Bronchial epithelial cell (primary cell): ENCODE measurements around the gene TCF7L2. TPM values are rescaled to one million over a fixed set of nuclear protein-coding genes. Genes with fewer than 3 reads are reported as not detected.

ENCODE experiments used
- DNase-seq: peaks from one replicate; pipeline ENCODE4 v3.0.0-alpha.2; 2010; ENCODE audit warnings: low read depth
- FAIRE-seq: peaks from 2 replicates; lab custom pipeline; 2011; peaks lifted over from hg19 to GRCh38; lab: Jason Lieb, UNC
- H3K27me3 ChIP-seq: 2 replicates; pipeline ENCODE4 v1.5.1; 2011; ENCODE audit warnings: low read length; ENCODE audit not compliant: control insufficient read depth, insufficient read depth
- H3K36me3 ChIP-seq: 2 replicates; pipeline ENCODE4 v1.5.1; 2011; ENCODE audit warnings: low read length; ENCODE audit not compliant: control insufficient read depth, insufficient read depth
- H3K4me3 ChIP-seq: 2 replicates; pipeline ENCODE4 v1.5.1; 2011; ENCODE audit warnings: mild to moderate bottlenecking, low read depth, low read length, control low read depth
- CTCF ChIP-seq: IDR thresholded peaks from 2 replicates; pipeline ENCODE4 v1.5.1; 2011; ENCODE audit warnings: mild to moderate bottlenecking, moderate library complexity, low read length, control low read depth, inconsistent platforms; ENCODE audit not compliant: insufficient read depth, severe bottlenecking
- total RNA-seq: library from RNA; depleted of rRNA; stranded (reverse); fragments of >200 nt; gene quantifications from 2 replicates; pipeline ENCODE4 v1.2.1, GENCODE V29; 2014

Gene TCF7L2
- total RNA-seq, 1 donor from 2014 or later: 1.1 TPM

- DNase-seq (no peak), FAIRE-seq (no peak)
- TF ChIP-seq CTCF: no peak
- Histone ChIP-seq H3K4me3 (no peak overlapping the region), H3K27me3 (no peaks in the 10 kb centered on the region), H3K36me3 (peaks cover 2% of the 10 kb centered on the region)
Measured at GRCh38 chr10:112973046-112973445, 23.0 kb downstream of the TCF7L2 start.

- peaks cover 2% of the 10 kb centered on the region for H3K36me3 ChIP-seq
Measured at GRCh38 chr10:112973805-112974204, 23.8 kb downstream of the TCF7L2 start.

GRCh38 chr10:112977426-112977898 lies 27.4 kb downstream of the TCF7L2 start:
- no peak overlapping the region for H3K4me3 ChIP-seq
- DNase-seq (no peak), FAIRE-seq (peak; percentile 77)
- TF ChIP-seq CTCF: no peak
- H3K27me3 ChIP-seq: no peaks in the 10 kb centered on the region
- H3K36me3 ChIP-seq: peaks cover under 1% of the 10 kb centered on the region

More at GRCh38 chr10:112973805-112974204, 23.8 kb downstream of the TCF7L2 start:
- Histone ChIP-seq H3K27me3 (no peaks in the 10 kb centered on the region), H3K4me3 (no peak overlapping the region)
- TF ChIP-seq CTCF: no peak
- no peak for FAIRE-seq
- DNase-seq: no peak

GRCh38 chr10:112979927-112980326 lies 29.9 kb downstream of the TCF7L2 start:
- no peak for FAIRE-seq

GRCh38 chr10:112980937-112981336 lies 30.9 kb downstream of the TCF7L2 start:
- H3K36me3 ChIP-seq: peaks cover 2% of the 10 kb centered on the region
- no peak for TF ChIP-seq CTCF
- H3K27me3 ChIP-seq: no peaks in the 10 kb centered on the region
- DNase-seq: no peak
- no peak for FAIRE-seq
- no peak overlapping the region for H3K4me3 ChIP-seq

More at GRCh38 chr10:112979927-112980326, 29.9 kb downstream of the TCF7L2 start:
- DNase-seq: no peak
- Histone ChIP-seq H3K4me3 (no peak overlapping the region), H3K27me3 (no peaks in the 10 kb centered on the region), H3K36me3 (peaks cover 2% of the 10 kb centered on the region)
- TF ChIP-seq CTCF: no peak

GRCh38 chr10:112981553-112981952 lies 31.5 kb downstream of the TCF7L2 start:
- TF ChIP-seq CTCF: no peak
- Histone ChIP-seq H3K4me3 (no peak overlapping the region), H3K36me3 (peaks cover 2% of the 10 kb centered on the region), H3K27me3 (no peaks in the 10 kb centered on the region)
- DNase-seq (no peak), FAIRE-seq (no peak)
